Cerebellar nuclear complex (tissue), 1 donor: Measurements from ENCODE around the gene SSTR4.

Source experiments
- DNase-seq, 2 experiments: peaks; one replicate each; lab custom pipeline; 2025; lab: John Stamatoyannopoulos, UW

SSTR4 gene

GRCh38 chr20:23065266-23066201, 30.4 kb downstream of the SSTR4 start:
- DNase-seq = no peak

- no peak for DNase-seq
Observed at GRCh38 chr20:23066772-23067171, 31.7 kb downstream of the SSTR4 start.

GRCh38 chr20:23068283-23068682, 33.2 kb downstream of the SSTR4 start:
- no peak for DNase-seq

DNA sequence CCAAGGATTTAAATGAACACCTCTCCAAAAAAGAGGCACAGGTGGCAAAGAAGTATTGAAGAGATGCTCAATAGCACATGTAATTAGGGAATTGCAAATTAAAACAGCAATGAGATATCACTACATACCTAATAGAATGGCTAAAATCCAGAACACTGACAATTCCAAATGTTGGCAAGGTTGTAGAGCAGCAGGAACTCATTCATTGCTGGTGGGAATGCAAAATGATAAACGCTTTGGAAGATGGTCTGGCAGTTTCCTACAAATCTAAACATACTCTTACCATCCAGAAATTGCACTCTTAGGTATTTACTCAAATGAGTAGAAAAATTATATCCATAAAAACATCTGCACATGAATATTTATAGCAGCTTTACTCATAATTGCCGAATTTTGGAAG, 34.0 kb downstream of the SSTR4 start:
- no peak for DNase-seq

- no peak for DNase-seq
Observed at GRCh38 chr20:23071398-23071797, 36.3 kb downstream of the SSTR4 start.

DNA sequence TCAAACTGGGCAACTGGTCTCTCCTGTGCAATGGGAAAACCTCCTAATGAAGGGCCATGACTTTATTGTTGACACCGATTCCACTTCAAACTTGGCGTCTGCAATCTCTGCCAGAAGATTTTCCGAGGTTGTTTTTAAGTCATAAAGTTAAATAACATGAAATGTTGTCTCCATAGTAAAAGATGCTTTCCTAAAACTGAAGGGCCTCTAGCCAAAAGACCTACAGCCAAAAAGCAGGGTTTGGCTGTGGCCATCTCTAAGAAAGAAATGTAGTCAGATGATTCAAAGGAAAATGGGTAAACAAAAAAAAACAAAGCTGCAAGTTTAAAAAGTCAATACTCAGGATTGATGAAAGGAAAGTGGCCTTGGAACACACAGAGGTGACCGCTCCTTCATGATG, 36.9 kb downstream of the SSTR4 start:
- DNase-seq = no peak

GRCh38 chr20:23072892-23073586, 37.9 kb downstream of the SSTR4 start:
- DNase-seq = no peak

DNA sequence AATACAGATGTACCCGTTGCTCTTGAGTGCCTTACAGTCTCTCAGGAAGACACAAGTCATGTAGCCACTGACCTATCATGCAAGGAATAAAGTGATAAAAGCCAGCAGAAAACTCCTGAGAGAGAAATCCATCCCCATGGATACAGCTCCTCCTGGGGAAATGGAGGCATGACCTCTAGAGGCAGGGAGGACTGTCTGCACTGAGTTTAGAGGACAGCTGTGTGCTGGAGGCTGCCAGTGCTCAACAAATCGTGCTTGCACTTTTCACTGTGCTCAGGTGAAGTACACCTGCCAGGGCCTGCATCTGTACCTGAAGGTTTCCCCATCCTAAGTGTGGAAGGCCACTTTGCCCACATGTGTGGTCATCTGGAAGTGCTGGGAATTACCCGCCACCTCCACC, 38.9 kb downstream of the SSTR4 start:
- no peak for DNase-seq

- no peak for DNase-seq
Observed at GRCh38 chr20:23077277-23077676, 42.2 kb downstream of the SSTR4 start.

GRCh38 chr20:23078351-23079015, 43.4 kb downstream of the SSTR4 start:
- DNase-seq = peak in 1 of 2 experiments; percentile 24

DNA sequence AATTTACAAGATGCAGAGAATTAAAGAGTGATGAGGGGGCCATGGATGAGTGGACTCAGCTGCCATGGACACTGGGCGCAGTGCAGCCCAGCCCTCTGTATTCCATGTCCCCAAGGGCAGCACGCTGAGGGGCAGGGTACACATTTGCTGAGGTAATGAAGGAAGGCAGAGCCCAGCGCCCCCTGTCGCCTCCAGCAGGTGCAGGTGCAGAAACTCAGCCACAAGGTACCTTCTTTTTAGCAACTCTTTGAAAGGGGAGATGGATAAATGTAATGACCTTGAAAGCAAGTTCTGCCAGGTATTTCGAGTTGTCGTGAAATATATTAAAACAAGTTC, 43.9 kb downstream of the SSTR4 start:
- DNase-seq = no peak

DNA sequence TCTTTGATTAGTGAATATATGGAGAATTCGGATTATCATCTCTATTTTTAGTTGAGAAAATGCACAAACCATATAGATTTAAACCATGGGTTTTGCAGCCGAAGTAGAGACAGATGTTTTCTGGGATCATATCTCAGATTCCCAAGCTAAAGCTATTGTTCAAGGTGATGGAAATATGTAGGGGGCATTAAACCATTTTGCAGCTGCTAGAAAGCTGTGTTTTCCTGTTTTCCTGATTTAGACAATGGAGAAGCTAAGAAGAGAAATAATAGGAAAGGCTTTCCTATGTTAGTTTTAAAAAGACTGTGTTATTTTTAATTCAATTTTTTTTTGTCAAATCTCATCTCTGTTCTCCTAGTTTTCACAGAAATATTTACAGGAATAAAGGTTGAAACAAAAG, 44.8 kb downstream of the SSTR4 start:
- no peak for DNase-seq

DNA sequence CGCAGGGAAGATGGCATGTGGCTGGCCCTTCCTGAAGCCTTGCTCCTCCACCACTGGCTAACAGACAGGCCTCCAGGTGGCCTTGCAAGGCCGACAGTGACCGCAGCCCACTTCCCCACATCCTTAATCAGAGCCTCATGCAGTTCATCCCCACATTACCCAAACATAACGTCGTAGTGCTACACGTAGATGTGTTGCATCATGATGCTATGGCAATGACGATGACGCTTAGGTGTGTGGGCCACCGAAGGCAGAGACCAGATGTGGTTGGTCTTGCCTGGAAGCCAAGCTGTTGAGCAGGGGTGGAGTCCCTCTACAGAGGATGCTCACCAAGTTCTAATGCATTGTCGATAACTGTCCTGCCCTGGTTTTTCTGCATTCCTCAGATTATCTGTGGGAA, 45.4 kb downstream of the SSTR4 start:
- no peak for DNase-seq

DNA sequence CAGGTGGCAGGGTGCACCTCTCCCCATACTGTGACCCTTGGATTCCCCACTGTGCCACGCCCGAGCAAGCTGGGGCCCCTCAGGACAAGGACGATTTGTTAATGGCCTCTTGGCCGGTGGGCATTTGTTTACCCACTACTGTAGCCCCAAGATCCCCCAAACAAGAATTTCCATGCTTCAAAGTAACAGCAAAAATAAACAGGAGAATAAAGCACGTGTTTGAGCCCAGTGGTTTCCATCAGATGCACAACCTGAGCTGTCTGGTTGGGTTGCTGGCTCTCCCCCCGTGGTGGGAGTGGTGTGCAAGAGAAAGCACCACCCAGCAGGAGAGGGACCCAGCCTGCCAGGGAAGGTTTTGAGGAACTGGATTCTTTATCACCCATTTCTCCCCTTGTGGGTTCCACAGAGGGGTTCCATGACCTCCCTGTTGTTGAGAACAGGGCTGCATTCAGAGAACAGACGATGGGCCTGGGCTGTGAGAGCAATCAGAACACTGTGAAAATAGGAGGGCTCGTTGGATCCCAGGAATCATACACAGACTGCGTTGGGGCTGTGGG, 46.2 kb downstream of the SSTR4 start:
- DNase-seq = no peak

GRCh38 chr20:23082846-23083552, 47.9 kb downstream of the SSTR4 start:
- DNase-seq = no peak

GRCh38 chr20:23083553-23084220, 48.6 kb downstream of the SSTR4 start:
- DNase-seq = no peak

- no peak for DNase-seq
Observed at GRCh38 chr20:23084282-23084844, 49.3 kb downstream of the SSTR4 start.

DNA sequence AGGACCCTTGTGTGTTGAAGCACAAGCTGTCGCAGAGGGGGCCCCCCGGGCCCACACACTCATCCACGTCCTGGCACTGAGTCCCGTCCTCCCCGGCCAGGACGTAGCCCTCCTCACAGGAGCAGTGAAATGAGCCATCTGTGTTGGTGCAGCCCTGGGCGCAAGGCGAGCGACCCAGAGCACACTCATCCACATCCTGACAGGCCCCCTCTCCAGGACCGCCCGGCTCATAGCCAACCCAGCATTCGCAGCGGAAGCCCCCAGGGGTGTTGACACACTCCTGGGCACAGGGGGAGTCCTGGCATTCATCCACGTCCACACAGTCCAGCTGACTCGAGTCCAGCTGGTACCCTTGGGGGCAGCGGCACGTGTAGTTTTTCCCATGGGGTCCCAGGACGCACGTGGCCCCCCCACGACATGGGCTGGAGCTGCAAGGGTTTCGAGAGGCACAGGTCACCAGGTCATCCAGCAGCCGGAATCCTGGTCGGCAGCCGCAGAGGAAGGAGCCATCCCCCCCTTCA, 49.8 kb downstream of the SSTR4 start:
- DNase-seq = no peak

GRCh38 chr20:23085436-23086055, 50.4 kb downstream of the SSTR4 start:
- DNase-seq = no peak

DNA sequence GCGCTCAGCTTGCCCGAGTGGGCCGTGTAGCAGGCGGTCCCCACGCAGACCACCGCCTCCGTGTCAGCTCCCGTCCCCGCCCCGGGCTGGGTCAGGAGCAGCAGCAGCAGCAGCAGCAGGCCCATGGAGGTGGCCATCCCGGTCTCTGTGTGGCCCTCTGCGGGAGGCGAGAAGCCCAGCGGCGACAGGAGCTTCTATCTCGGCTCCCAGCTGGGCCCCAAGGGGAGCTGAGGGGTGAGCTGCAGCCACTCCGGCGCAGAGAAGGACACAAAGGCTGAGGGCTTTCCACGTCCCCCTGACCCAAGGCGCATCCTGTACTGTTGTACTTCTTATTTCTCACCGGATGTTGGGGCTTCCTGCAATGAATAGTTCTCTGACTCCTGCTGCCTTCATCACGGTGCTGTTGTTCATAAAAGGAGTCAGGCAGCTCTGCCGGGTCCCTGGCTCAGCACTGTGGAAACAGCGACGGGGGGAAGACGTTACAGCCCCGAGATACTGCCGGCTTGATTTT, 51.0 kb downstream of the SSTR4 start, which contains the start of gene CD93:
TSS of gene CD93 (minus strand) at position 269 of the 511 bp plus-strand sequence. CDS start at position 137, 132 bp downstream.
- no peak for DNase-seq
